Measurements from ENCODE around the gene PPM1N.
A peak's percentile ranks its signal among the peaks of the same experiment; 100 is the strongest.

The PPM1N gene, protein sequence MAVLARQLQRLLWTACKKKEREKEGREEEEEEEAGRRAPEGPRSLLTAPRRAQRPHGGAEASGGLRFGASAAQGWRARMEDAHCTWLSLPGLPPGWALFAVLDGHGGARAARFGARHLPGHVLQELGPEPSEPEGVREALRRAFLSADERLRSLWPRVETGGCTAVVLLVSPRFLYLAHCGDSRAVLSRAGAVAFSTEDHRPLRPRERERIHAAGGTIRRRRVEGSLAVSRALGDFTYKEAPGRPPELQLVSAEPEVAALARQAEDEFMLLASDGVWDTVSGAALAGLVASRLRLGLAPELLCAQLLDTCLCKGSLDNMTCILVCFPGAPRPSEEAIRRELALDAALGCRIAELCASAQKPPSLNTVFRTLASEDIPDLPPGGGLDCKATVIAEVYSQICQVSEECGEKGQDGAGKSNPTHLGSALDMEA

DNA sequence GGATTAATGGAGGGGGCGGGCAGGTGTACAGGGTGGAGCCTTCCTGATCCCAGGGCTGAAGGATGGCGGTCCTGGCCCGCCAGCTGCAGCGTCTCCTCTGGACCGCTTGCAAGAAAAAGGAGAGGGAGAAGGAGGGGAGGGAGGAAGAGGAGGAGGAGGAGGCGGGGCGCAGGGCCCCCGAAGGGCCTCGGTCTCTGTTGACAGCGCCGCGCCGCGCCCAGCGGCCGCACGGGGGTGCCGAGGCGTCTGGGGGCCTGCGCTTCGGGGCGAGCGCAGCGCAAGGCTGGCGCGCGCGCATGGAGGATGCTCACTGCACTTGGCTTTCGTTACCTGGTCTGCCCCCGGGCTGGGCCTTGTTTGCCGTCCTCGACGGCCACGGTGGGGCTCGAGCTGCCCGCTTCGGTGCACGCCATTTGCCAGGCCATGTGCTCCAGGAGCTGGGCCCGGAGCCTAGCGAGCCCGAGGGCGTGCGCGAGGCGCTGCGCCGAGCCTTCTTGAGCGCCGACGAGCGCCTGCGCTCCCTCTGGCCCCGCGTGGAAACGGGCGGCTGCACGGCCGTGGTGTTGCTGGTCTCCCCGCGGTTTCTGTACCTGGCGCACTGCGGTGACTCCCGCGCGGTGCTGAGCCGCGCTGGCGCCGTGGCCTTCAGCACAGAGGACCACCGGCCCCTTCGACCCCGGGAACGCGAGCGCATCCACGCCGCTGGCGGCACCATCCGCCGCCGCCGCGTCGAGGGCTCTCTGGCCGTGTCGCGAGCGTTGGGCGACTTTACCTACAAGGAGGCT, at the start of gene PPM1N:
Gene PPM1N (plus strand): TSS at position 33 of the 785 bp plus-strand sequence. CDS start 30 bp downstream, at position 63.
- DNase-seq: peak; percentile 75

DNA sequence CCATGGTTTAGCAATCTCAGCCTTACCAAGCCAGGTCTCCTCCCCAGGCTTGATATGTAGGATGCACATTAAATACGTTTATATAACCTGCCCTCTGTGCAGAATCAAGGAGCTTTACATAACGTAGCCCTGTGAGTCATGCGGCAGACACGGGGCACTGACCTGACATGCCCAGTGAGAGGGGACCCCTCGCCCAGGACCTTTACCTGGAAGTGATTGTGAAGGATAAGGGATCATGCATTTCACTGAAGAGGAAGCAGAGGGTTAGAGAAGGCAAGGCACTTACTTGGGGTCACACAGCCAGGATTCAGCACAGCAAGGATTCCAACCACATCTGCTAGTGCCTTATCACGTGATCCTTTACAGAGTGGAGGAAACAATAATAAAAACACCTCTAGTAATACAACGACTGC, 49.4 kb upstream of the PPM1N start:
- DNase-seq: no peak

DNA sequence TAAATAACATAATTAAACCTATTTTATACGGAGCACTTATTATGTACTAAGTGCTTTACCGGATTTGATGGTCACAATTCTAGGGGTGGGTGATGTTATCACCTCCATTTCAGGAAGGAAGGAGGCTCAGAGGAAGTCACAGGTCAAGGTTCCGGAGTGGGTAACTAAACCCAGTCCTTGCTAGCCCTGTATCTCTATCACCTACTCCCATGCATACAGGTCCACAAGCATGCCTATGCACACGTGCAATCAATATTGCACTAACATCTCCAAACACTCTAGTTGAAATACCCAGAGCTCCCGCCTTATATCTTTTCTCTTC, 48.3 kb upstream of the PPM1N start:
- DNase-seq: no peak

DNA sequence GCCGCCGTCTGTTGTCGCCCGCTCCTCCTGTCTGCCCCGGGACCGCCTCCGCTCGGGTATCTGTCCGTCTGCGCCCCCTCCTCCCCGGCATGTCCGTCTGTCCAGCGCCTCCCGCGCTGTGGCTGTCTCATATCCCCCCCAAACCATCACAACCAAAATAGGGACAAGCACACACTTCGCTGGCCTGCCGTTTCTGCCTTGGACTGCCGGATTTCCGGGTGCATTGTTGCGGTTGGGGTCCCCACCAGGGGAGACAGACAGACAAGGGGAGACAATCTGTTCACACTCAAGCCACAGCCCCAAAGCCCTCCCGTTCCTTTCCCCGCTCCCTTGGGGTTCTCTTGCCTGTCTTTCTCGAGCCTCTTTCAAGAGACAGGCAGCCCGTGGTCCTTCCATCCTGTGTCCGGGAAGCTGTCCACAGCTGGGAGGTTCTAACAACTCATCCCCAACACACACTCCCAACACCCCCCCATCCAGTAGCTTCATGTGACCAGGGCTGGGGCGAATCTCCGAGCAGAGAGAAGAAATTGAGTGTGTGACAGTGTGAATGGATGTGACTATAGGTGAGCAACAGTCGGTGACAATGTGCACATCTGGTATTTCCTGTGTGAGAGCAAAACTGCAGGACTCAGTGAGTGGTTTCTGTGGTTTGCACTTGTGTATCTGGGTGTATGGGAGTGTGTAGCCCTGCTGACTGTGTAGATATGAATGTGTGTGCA, 47.0 kb upstream of the PPM1N start:
- DNase-seq: no peak

DNA sequence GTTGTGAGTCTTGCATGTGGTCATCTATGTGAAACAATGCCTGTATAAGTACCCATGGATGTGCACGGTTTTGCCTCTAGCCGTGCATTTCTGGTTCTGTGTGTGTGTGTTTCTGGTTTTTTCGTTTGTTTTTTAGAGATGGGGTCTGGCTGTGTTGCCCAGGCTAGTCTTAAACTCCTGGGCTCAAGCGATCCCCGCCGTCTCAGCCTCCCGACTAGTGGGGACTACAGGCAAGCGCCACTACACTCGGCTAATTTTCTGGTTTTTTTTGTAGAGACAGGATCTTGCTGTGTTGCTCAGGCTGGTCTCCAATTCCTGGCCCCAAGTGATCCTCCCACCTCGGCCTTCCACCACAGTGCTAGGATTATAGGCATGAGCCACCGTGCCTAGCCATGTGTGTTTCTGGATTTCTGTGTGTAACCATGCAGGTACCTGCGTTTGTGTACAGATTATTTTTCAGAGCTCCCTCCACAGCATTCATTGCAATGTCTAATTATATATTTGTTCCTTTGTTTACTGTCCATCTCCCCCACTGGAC, 46.3 kb upstream of the PPM1N start:
- no peak for DNase-seq

DNA sequence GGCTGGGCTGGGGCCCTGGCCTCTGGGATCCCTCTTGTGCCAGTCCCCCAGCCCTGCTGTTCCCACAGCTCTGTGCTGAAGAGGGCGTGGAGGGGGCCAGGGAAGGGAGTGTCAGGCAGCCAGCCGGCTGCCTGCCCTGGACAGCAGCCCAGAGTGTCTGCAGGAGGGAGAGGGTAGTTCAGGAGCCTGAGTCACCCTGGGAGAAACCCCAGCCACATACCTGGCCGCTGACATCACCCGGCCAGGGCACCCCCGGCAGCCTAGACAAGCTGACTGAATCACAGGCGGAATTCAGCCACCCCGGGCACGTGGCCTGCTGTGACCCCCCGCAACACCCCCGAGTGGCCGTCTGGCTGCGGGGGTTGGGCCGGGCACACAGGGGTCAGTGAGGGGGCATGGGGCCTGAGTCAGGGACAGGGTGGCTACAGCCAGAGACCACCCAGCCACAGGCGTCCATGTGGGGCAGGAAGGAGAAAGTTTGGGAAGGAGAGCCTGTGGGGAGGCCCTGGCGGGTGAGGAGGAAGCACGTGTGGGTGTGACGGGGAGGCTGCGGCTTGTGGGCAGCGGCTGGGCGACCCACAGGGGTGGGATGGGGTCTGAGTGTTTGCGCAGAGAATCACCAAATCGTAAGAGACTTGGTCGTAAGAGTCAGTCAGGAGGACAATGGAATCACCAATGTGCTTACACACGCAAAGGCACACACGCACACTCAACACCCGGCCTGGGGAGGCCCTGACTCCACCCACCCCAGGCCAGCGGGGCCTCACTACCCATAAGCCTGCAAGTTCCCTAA, 42.3 kb upstream of the PPM1N start:
- peak; percentile 30 for DNase-seq

DNA sequence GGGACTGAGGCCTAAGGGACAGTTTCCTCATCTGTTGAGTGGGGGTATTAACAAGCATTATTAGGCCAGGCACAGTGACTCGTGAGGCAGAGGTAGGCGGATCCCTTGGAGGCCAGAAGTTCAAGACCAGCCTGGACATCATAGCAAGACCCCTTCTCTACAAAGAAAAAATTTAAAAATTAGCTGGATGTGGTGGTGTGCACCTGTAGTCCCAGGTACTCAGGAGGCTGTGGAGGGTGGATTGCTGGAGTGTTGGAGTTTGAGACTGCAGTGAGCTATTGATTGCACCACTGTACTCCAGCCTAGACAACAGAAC, 41.8 kb upstream of the PPM1N start:
- no peak for DNase-seq

DNA sequence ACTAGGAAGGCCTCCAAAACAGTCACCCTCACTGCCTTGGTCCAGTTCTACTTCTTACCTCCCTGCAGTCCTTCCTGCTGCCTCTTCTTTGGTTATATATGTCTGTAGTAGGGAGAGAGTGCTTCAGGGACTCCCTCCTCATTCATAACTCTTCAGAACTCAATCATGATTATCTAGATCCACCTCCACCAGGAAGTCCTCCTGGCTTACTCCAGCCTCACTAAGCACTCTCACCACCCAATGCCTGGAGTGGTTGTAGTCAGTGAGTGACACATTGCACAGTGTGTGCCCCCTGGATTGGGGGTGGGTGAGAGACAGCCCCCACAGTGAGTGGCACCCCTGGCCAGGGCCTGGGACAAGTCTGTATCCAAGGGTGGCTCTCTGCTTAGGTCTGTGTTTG, 40.5 kb upstream of the PPM1N start:
- no peak for DNase-seq

DNA sequence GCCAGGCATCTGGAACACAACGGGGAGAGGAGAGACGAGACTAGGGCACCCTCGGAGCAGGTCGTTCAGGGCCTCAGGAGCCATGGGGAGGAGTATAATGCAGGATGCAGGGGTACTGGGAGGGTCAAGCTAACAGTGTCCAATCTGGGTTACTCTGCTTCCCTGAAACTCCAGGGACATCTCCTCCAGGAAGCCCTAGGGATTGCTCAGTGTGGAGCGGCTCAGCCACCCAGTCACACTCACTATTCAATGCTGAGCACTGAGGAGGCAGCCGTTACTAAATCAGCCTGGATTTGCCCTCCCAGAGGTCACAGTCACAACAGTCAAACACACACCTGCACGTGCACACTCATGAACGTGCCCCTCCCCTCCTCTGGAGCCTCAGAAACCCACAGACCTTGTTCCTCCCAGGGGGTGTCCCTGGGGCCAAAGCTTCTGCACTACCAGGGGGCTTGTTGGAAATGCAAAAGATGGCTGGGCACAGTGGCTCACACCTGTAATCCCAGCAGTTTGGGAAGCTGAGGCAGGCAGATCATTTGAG, 37.4 kb upstream of the PPM1N start:
- no peak for DNase-seq

DNA sequence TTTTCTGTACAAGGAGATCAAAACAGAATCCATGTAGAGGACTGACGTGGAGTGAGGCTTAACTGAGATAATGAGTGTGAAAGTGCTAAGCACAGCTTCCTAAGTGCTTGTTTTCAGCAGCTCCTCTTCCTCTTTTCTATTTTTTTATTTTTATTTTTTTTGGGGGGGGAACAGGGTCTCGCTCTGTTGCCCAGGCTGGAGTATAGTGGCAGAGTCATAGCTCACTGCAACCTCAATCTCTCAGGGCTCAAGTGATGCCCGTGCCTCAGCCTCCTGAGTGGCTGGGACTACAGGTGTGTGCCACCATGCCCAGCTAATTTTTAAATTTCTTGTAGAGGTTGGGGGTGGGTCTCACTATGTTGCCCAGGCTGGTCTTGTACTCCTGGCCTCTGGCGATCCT, 36.1 kb upstream of the PPM1N start:
- no peak for DNase-seq

DNA sequence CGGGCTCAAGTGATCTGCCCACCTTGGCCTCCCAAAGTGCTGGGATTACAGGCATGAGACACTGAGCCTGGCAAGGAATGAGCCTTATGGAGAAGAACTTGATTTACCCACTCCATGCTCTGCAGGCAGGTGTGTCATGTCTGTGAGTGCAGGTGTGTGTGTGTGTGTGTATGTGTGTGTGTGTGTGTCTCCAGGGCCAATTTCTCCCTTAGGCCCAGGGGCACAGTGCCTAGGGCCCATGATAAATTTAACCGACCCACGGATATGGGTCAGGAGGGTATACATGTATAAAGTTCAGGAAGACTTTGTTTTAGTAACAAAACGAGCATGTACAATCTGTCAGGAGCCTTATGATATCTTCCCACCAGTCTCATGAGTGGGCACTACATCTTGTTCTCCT, 35.0 kb upstream of the PPM1N start:
- no peak for DNase-seq

DNA sequence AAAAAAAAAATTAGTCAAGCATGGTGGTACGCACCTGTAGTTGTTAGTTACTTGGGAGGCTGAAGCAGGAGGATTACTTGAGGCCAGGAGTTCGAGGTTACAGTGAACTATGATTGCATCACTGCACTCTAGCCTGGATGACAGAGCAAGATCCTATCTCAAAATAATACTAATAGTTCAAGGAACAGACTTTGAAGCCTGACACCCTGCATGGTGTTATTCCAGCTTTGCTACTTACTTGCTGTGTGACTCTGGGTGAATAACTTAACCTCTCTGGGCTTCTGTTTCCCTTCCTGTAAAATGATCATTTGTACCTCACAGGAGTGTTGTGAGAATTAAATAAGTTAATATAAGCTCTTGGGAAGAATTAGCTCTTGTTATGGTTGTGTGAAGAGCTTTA, 34.0 kb upstream of the PPM1N start:
- DNase-seq: no peak

DNA sequence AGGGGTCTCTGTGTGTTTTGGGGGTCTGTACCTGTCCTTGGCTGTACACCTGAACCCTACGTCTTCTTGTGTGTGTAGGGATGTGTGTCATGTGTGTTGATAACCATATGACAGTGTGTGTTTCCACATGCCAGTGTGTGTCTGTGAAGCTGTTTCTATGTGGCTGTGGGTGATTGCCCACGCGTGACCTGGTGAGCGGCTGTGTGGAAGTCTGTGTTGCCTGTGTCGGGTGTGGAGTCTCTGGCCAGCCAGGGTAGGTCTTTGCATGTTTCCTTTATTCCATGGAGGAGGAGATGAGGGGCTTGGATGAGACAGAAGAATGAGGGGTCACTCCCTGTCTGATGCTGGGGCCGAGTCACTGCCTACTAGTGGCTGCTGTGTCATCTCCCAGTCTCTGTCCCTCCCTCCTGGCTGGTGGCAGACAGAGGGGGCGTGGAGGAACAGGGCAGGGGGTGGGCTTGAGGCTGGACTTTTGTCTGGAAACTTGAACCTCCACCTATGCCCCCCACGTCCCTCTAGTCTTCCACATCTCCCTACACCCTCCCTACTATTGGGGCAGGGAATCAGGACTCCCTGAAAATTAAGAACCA, 33.3 kb upstream of the PPM1N start:
- no peak for DNase-seq

DNA sequence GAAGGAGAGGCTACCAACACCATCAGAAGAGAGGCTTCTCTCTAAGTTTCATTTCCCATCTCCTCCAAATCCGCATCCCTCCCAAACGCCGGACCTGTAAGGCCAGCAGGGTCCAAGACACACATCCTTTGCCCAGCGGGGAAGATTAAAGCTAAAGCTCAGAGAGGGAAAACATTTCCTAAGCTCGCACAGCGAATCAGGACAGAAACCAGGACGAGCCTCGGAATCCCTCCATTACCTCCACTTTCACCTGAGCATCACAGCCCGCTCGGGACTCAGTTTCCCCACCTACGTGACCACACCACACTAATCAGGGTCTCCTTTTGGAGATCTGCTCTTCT, 31.2 kb upstream of the PPM1N start:
- DNase-seq: no peak

DNA sequence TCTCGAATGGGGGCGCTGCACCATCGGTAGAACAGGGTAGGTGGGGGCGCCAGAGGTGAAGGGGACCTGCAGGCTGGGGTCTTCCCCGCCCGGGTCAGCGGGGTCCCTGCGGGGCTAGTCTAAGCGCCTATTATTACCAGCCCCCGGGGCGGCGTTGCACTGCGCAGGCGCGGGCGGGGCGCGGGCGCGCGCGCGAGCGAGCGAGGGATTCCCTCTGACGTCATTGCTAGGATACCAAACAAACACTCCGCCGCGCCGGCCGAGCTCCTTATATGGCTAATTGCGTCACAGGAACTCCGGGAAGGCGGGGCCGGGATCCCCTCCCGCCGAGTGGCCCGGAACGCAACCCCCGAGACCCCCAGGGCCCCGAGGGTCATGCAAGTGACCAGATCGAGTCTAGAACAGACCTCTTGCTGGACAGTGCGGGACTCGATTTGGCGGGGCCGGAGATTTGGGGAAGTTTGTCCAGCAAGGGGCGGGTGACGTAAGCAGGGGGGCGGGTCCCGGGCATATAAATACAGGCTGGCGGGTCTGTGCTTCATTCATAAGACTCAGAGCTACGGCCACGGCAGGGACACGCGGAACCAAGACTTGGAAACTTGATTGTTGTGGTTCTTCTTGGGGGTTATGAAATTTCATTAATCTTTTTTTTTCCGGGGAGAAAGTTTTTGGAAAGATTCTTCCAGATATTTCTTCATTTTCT, 30.6 kb upstream of the PPM1N start, which contains the start of gene FOSB:
Gene FOSB (plus strand): TSS at position 541 of the 703 bp plus-strand sequence. CDS start 591 bp downstream, outside the sequence.
- DNase-seq: peak; percentile 91

DNA sequence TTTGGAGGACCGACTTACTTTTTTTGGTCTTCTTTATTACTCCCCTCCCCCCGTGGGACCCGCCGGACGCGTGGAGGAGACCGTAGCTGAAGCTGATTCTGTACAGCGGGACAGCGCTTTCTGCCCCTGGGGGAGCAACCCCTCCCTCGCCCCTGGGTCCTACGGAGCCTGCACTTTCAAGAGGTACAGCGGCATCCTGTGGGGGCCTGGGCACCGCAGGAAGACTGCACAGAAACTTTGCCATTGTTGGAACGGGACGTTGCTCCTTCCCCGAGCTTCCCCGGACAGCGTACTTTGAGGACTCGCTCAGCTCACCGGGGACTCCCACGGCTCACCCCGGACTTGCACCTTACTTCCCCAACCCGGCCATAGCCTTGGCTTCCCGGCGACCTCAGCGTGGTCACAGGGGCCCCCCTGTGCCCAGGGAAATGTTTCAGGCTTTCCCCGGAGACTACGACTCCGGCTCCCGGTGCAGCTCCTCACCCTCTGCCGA, 30.0 kb upstream of the PPM1N start:
- DNase-seq: peak; percentile 37

DNA sequence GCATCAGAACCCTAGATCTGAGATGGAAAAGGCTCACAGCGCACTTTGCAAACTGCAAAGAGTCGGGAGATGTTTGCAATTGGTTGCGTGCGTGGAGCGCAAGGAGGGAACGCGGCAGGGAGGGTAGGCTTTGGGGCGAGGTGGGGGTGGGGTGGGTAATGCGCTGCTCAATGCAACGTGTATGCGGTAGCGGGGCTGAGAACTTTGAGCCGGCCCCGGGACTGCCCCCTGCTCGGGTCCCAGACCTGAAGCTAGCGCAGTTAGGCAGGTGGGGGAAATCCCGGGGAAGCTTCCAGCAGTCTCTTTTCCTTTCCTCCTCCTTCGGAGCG, 29.5 kb upstream of the PPM1N start:
- DNase-seq: no peak

DNA sequence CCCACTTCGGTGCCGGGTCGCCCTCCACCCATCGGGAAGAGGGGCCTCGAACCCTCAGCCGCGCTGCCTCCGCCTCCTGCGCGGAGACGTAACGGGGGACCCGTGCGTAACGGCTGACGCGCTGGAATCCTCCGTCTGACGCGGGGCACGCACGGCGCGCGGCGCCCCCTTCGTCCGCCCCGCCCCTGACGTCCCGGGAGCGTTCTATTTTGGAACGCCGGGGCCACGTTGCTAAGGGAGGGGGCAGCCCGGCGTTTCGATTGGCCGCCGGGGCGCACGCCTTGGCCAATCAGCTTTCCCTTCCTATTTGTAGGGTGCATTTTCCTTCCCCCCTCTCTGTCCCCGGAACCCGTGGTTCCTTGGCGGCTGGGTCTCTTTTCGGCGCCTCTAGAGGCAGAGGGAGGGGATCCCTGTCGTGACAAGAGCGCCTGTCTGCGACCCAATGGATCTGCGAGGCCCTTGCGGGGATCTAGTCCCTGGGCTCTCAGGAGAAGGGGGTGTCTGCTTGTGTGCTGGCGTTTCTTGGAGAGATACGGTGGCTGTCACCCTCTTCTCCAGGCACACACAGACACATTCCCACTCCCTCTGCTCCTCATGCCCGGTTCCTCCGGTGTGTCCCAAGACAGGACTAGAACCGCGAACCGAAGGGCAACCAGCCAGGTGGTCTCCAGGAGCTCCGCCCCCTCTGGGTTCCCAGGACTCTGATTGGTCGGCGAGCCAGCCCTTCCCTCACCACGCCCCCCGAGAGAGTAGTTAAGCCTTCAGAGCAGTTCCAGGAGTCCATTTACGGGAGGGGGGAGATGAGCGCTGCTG, 28.9 kb upstream of the PPM1N start:
- peak; percentile 95 for DNase-seq

DNA sequence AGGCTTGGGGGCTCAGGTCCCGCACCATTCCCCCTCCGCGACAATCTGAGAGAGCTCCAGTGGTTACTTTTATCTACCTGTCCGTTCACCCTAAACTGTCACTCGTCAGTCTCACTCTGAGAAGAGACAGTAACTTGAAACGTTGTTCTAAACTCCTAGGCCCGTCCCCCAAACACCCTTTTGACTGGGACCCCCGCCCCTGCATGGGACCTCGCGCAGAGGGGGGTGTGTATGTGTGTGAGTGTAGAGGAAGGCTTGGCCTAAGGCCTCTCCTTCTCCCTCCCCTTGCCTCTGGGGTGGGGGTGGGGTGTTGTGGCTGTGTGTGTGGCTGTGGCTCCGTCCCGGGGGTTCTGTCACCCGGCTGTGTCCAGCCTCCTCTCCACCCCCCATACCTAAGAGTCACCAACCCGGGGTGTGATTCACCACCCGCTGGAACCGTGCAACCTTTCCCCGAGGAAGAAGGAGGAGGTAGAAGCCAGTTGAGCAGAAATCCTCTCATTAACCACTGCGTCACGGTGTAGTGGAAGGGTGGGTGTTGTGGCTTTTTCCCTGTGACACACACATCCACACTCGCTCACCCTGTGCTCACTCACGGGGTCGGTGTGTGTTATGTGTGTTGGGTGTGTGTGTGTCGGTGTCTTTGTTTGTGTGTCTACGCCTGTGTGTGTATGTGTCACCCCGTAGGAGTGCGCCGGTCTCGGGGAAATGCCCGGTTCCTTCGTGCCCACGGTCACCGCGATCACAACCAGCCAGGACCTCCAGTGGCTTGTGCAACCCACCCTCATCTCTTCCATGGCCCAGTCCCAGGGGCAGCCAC, 28.1 kb upstream of the PPM1N start:
- DNase-seq: no peak

DNA sequence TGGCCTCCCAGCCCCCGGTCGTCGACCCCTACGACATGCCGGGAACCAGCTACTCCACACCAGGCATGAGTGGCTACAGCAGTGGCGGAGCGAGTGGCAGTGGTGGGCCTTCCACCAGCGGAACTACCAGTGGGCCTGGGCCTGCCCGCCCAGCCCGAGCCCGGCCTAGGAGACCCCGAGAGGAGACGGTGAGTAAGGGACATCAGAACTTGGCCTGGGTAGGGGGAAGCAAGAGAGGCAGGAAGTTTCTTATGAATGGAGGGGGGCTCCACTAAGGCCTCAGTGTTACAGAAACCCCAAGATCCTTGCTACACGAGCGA, 27.5 kb upstream of the PPM1N start:
- DNase-seq: no peak

Data from activated naive CD4-positive, alpha-beta T cell treated with anti-CD3 and anti-CD28 coated beads, Interleukin-2, amount 50 U/mL, for 16 hours (primary cell).